HG02970 (cell line): ENCODE results near the gene KIZ.

Experiments used
- ATAC-seq: cut with Tn5 transposase; IDR thresholded peaks from one replicate; pipeline ENCODE4 v1.9.1; 2021; ENCODE audit warnings: mild to moderate bottlenecking, moderate library complexity, moderate number of reproducible peaks; ENCODE audit not compliant: unreplicated experiment, low FRiP score

The KIZ gene

DNA sequence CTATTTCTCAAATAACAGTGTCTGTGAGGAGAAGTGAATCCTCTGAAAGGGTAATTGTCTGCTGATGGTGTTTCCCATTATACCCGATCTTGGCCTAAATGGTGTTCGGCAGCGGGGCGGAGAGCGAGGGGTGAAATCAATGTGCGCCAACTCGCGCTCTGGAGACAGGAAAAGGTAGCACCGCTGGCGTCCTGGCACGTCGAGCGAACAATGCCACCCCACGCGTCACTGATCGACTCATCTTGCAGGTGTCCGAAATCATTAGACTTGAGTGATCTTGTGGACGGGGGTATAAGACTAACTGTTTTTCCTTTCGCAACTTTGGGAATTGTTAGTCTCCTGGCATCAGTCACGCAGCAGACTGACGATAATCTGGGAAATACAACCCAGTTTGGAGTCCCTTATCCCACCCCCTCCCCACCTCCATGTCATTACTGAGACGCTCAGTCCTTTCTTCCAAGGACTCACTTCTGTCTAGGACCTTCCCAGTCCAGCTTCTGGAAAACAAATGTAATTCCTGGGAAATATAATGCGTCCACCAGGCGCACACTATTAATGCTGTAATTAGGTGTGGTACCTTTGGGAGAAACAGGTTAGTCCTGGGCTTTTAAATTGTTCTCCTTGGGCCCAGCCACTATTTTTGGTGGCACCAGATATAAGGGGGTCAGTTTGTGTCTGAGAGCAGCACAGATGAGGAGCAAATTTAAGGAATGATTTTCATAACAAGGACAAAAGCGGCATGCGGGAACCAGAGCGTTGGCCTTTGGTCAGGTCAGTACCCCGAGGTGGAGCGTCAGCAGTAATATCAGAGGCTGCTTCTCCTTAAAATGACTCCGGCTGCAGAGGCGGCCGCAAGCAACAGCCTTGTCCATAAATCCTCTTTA, 22.1 kb upstream of the KIZ start:
- no peak for ATAC-seq

DNA sequence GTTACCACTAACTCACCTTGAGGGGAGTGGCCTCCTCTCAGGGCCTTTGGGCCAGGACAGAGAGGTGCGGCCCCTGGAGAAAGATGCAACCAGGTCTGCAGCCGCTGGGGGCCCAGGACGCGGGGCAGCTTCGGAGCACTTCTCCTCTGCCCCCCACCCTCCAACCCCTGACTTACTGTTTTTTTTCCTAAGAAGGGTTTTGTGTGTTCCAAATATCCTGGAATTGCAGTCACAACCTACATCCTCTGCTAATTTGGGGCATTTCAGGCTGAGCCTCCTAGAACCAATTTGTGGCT, 21.5 kb upstream of the KIZ start:
- ATAC-seq = no peak

DNA sequence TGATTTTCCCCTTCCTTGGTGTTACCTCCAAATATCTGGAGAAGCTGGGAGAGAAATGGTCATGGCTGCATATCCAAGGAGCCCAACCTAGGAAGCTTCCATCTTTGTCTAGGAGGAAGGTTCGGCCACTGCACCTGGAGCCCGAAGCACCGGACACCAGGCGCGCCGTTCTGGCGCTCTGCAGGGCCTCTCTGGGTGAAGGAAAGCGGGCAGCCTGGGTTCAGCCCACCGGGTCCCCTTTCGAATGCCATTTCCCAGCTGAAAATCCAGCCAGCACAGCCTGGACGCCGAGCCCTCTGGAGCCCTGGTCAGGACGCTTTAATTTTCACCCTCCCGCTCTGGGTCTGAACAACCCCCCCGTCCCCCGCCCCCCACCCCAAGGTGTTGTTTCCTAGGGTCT, 21.0 kb upstream of the KIZ start:
- ATAC-seq = no peak

DNA sequence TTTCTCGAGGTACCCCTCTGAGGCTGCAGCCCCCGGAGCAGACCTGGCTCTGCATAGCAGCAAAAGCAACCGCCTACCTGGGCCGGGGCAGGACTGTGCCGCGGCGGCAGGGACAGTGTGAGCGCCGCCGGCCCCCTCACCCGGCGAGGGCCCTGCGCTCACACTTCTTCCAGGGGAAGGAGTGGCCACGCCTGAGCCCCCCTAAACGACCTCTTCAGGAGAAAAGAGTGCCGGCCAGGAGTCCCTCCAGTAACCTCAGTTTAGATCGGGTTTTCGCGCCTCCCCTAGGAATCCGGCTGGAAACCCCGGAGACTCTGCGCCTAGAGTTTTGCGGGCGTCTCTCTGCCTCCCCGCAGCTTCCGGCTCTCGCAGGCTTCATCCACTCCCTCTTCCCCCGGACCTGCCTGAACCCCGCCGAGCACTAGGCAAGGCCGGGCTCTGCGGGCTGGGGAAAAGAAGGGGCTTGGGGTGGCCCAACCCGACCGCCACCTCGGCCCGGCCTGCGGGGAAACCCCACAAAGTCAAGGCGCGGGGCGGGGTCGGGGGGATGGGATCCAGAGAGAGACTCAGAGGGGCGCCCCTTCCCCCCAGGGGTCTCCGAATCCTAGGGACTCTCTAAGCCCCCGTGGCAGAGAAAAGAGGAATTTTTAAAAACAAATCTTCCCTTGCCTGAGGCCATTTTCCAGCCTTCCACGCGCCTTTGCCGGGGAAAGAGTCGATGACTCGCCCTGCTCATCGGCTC, 20.3 kb upstream of the KIZ start:
- no peak for ATAC-seq

DNA sequence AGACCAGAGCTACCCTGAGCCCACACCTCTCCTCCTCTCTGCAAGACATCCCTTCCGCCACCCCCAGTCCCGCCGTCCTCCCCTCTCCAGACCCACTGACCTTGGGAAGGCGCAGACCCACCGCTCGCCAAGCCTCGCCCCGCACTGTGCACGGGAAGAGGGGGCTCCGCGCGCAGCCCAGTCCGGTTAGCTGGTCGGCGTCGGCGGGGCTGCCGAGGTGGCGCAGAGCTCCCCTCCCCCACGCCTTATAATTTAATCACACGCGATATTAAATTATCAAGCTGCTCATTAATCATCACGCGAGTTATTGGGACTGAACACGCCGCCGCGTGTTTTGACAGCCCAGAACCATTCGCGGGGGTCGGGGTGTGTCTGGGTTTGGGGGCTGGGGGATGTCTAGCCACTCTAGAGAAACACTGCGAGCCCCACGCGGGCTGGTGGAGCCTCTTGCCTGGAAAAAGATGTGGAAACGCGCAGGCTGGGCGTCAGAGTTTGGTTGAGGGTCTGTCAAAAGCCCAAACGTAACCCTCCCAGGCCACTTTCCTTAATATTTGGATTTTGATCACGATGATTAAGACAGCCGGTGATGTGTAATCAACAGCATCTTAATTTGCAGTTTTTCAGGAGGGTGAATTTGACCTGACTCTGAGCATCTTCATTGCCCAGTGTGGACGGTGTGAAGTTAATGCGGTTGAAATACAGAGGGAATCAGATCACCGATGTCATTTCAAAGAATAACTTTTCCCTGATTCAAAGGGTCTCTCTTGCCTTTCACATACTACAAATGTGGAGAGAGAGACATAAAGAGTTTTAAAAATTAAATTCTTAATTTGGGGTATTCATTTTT, 19.5 kb upstream of the KIZ start, which contains the start of gene LINC00237:
LINC00237 (minus strand) TSS at position 188 of the 847 bp plus-strand sequence.
- no peak for ATAC-seq

DNA sequence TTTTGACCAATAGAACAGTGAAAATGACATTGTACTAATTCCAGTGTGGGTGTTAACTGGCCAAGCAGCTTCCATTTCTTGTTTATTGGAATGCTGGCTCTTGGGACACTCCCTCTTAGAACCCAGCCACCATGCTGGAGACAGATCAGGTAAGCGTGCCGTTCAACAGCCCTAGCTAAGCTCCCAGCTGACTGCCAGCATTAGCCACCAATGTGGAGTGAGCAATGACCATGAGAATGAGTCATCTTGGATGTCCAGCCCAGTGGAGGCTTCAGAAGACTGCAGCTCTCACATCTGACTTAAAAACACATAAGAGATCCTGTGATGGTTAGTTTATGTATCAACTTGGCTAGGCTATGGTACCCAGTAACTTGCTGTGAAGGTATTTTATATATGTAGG, 16.7 kb upstream of the KIZ start:
- no peak for ATAC-seq

DNA sequence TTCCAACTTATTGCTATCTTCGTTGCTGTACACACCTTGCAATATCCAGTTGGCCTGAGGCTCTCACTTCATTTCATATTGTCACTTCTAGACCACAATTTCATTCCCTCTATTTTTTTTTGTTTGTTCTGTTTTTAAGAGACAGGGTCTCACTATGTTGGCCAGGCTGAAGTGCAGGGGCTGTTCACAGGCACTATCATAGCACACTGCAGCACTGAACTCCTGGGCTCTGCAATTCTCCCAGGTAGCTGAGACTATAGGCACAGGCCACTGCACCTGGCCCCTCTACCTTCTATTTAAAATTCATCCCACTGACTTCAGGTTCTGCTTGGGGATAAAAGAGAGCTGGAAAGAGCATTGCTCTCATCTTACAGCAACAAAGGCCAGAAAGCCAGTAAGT, 15.1 kb upstream of the KIZ start:
- no peak for ATAC-seq

DNA sequence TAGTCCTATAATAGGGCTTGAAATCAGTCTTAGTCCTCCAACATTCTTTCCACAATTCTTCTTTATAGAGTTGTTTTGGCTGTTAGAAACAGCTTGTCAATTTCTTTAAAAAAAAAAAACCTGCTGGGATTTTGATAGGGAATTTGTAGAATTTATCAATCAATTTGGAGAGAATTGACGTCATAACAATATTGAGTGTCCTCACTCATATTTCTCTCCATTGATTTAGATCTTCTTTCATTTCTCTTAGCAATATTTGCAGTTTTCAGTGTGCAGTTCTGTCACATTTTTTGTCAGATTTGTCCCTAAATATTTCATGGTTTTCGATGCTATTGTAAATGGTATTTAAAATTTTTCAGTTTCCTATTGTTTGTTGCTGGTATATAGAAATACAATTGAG, 14.5 kb upstream of the KIZ start:
- ATAC-seq = no peak

DNA sequence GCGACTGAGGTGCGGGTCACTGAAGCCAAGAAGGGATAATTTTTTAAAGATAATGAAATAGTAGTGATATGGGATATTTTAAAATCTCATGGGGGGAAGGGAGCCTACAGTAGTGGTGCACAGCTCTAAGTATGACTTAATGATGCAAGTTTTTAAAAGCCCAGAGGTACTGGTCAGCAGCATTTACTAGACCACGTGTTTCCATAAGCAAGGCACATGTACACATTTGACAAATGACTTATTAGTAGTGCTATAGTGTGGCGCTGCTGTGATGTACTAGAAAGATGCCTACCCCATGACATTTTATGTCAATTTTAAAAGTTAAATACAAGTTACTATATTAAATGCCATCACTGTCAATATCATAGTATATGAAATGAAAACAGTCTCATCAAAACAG, 12.2 kb upstream of the KIZ start:
- no peak for ATAC-seq

DNA sequence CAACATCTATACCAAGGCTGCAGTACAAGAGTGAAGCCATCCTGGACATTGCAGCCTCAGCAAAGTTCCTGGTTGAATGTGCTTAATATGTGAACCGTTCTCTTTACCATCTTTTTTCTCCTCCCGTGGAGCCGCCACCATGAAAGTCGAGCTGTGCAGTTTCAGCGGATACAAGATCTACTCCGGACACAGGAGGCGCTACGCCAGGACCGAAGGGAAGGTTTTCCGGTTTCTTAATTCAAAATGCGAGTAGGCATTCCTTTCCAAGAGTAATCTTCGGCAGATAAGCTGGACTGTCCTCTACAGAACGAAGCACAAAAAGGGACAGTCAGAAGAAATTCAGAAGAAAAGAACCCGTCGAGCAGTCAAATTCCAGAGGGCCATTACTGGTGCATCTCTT, 11.3 kb upstream of the KIZ start:
- no peak for ATAC-seq

DNA sequence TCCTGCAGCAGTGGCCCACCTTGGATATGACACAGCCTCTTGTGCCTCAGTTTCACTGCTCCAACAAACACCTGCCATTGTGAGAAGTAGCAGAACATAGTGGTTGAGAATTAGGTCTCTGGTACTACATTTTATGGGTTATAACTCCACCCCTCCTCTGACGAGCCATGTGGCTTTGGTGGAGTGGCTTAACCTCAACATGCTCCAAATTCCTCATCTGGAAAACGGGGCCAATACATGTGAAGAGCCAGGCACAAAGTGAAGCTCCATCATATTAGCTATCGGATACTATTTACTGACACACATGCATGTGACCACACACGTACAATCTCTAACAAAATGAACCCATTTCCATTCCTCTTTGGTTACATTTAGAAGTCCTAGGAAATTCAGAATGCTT, 8.4 kb upstream of the KIZ start:
- ATAC-seq = no peak

DNA sequence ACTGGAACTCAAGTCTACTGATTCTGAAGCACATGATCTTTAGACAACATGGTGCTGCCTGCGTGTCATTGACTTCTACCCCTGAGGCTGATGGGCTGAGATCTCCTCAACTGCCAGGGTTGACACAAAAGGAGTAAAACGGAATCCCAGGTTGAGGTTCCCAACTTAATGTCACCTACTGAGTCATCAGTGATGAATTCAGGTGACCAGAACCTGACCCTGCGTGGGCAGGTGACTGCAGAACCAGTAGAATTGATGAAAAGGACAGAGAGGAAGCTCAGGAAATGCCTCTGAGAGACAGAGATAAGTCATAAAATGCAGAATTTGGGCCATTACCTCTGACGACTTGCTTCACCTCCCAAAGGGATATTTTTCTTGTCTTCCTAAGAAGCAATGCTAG, 7.7 kb upstream of the KIZ start:
- no peak for ATAC-seq

DNA sequence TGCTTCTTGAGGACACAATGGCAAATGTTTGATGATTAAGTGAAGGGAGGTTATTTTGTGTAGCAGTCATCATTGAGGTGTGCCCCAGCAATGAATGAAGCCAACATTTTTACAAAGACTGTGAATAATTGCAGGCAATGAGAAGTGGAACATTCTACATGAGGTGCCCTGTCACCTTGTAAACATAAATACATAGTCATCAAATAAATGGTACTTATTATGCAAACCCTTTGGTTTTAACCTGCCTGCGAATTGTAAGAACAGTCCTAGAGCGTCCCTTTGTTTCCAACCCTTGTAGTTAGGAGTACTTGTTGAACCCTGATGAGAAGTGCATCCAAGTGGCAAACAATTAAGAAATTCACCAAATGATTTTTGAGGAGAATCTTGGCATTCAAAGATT, 7.1 kb upstream of the KIZ start:
- ATAC-seq = no peak

DNA sequence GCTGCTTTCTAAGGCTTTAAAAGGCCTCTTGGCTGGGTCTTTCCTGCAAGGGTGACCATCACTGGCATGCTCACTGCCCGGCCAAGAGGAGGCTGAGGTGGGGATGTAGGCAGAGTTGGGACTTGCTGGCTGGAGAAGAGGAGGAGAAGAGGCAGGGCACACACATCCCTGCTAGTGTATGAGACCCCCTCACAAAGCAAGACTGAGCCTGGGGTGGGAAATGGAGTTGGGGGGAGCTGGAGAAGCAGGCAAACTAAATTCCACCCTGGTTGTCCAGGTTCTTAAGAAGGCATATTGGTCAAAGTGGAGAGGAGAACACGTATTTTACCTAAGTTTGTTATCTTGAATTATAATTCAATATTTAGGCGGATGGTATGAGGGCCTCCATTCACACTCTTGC, 1.7 kb upstream of the KIZ start:
- ATAC-seq = no peak

DNA sequence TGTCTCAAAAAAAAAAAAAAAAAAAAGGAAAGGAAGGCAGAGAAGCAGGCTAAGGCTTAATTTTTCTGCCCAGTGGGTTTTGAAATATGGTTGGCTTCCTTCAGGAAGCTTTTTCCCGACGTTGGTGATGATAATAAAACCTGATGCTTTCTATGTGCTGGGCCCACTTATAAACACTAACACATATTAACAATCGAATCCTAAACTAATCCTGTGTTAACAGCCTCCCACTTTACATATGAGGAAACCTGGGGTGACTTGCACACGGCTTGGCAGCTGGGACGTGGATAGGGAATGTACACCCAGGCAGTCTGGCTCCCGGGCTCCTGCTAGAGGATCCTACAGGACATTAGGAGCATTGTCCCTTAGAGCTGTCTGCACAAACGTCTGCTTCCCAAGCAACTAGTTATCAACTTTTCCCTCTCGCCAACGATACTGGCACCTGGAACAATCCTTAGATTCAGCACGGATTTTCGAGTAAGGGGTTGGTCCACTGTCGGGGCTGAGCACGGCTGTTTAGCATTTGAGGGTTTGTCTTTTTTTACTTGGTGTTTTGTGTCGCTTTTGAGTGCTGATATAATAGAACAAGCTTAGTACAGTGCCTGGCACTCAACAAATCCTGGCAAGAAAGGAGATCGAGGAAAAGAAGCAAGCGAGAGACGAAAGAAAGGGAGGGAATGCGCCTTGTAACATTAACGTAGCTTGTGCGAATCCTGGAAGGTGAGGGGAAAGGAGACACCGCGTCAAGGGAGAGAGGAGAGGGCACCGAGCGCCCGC, 622 bp upstream of the KIZ start:
- ATAC-seq = peak; percentile 22

DNA sequence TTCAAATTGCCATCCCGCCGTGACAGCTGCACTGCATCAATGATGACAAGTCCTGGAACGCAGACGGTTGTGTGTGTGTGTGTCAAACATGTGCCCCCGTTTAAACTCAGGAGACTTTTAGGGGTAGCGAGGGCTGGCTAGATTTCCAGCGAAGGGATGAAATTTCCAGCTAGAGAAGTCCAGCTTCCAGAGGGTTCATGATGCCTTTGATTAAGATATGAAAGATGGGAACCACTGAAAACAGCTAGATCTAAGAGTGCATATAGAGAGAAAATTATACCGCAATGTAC, 644 bp downstream of the KIZ start:
- ATAC-seq = no peak

DNA sequence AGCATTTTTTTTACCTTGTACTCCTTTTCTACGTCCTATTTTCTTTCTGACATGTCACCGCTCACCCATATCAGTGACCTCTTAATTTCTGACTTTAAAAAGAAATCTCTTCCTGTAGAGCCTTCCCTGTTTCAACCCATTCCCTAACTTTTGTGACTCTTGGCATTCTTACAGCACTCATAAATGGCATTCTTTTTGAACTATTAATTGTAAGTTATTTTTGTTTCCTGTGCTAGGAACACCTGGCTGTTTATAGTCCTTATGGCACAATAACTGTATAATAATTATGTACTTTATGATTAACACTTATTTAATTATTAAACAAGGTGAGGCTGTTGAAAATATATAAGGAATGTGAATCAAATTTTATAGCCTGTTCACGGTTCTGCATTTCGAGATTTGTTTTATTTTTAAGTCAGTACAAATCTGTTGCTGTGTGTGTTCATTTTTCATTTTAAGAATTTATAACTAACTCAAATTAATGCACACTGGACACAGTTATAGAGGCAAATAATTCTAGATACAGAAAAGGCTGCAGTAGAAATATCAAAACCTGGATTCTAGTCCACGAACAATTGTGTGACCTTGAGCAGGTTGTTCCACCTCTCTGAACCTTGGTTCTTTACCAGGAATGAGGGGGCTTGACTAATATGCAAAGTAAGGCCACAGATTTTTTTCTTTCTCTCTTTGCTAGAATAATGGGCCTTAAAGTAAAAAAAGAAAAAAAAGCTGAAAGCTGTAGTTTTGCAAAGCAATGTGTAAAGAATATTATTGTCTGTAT, 1.5 kb downstream of the KIZ start:
- no peak for ATAC-seq

DNA sequence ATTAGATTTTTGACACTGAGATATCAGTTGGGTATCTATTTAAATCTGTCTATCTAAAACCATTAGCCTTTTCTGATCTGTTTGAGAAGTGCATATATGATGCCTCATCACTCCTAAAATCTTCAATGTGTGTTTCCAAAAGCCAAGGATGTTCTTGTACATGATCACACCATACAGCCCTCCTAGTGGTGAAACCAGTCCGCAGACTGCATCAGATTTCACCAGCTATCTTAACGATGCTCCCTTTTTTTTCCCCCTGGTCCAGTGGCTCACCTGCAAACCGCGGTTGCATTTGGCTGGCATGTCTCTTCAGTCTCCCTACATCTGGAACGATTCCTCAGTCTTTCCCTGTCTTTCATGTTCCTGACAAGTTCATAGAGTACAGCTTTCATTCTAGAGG, 4.0 kb downstream of the KIZ start:
- no peak for ATAC-seq

DNA sequence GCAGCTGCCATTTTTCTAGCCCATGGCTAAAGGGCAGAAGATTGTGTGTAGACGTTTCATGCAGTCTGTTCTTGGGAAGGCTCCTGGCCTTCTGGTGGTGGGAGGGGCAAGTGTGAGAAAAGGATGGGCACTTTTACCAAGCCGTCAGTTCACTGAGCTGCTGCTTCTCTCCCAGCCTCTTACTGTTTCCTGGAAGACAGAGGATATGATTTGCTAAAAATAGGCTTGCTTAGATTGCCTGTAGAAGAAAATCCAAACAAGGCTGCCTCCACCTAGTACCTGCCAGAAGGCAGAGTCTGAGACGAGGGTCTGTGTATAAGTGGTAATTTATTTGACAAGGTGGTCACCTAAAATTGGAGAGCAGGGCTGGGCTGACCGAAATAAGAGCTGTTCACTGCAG, 7.5 kb downstream of the KIZ start:
- ATAC-seq = no peak
